Inflammatory macrophage treated with lipopolysaccharide for 1 hour (primary cell): ENCODE data around the gene CLCF1.
A peak's percentile ranks its signal among the peaks of the same experiment; 100 is the strongest.

ENCODE experiments used
- DNase-seq, 2 donors: peaks; one replicate each; pipeline ENCODE4 v3.0.0-alpha.2; 2020 to 2022

The CLCF1 gene

GRCh38 chr11:67395555-67396258 lies 22.3 kb upstream of the CLCF1 start:
- no peak for DNase-seq

DNA sequence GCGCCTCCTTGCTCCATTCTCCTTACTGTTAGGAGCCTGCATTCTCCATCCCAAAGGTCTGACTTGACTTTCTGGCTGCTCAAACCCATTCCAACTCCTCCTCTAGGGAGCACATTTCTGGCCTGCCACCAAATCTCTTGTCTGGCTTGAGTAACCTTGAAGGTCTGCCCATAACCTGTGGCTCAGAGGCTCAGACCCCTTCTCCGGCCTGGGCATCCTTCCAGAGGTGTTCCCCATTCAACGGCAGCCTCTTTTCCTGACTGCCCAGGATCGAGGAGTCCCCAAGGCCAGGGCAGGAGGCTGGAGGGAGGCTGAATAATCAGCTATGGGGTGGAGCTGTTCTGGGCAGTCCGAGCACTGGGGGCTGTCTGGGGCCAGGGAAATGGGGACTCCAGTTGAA lies 20.6 kb upstream of the CLCF1 start:
- no peak for DNase-seq

DNA sequence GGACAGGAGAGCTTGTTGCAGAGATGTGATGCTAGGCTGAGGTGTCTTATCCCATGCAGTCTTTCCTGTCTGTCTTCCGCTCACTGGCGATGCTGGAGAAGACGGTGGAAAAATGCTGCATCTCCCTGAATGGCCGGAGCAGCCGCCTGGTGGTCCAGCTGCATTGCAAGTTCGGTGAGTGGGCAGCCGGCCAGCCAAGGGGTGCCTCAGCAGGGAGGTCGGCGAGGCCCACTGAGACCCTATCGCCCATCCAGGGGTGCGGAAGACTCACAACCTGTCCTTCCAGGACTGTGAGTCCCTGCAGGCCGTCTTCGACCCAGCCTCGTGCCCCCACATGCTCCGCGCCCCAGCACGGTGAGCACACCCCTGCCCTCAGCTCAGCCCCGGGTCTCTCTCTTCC lies 20.0 kb upstream of the CLCF1 start:
- no peak for DNase-seq

DNA sequence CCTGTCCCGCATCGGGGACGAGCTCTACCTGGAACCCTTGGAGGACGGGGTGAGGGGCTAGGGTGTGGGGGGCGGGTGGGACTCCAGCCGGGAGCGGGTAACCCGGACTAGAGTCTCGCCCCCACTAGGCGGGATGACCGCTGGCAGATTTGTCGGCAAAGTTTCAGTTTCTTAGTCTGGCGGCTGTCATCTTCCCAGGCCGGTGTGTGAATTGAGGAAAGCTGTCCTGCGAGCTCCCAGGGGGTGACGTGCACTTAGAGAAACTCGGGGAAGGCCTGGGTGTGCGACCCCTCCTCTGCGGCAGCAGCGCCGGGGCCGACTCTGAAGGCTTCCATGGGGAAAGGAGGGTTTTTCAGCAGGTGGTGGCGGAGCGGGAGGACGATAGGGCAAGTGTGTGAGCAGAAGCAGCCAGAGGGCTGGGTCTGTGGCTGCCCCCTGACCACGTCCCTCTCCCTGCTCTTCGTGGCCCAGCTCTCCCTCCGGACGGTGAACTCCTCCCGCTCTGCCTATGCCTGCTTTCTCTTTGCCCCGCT lies 18.9 kb upstream of the CLCF1 start:
- DNase-seq: no peak

DNA sequence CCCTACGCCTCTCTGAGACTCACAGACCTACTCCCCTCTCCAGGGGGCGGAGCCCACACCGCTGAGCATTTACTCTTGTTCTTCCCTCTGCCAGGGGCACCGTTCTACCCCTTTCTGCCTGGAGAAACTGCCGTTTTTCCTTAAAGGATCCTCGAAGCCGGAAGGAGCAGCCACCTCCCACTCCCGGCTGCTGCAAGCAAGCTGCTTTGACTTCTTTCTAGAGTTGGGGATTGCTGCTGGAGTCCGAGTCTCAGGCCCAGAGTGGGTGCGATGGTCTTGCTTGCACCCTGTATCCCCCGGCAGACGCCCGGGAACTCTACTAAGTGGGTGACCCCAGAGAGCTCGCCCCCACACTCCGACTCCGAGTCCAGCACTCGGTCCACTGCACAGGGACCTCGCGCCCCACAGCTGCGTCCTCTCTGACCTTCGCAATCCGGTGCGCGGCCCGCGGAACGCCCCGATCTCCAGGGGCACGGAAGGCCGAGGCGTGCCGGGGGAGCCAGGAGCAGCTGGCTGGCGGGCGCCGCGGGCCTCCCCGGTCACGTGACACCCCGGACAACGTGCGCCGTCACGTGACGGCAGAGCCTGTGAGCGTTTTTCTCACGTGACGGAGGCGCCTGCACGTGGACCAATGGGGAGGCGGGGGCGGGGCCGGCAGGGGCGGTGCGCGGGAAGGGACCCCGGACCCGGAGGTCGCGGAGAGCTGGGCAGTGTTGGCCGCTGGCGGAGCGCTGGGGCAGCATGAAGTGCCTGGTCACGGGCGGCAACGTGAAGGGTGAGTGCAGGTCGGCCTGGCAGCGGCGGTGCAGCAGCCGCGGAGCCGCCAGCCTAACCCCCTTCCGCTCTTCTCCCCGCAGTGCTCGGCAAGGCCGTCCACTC lies 18.1 kb upstream of the CLCF1 start, which contains the start of gene RAD9A:
Gene RAD9A (plus strand): TSS at position 683 of the 879 bp plus-strand sequence. CDS start 59 bp downstream, at position 742.
- peak; percentile 76 to 86 for DNase-seq

- DNase-seq: no peak
Observed at GRCh38 chr11:67390947-67391303, 17.5 kb upstream of the CLCF1 start.

DNA sequence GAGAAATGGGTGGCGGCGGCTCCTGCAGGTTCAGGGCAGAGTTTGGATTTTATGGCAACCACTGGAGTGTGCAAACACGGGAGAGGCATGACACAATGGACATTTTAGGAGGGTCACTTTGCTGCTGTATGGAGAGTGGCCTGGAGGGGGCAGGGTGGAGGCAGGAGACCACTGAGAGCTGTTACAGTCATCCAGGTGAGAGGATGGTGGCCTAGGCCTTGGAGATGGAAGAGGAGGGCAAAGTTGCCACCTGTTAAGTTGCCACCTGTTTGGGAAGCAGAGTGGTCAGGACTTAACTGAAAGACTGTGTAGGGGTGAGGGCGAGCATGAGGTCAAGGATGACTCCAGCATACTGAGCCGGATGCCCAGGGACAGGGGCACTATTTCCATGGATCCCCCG lies 16.1 kb upstream of the CLCF1 start:
- peak in 1 of 2 donors; percentile 48 for DNase-seq

DNA sequence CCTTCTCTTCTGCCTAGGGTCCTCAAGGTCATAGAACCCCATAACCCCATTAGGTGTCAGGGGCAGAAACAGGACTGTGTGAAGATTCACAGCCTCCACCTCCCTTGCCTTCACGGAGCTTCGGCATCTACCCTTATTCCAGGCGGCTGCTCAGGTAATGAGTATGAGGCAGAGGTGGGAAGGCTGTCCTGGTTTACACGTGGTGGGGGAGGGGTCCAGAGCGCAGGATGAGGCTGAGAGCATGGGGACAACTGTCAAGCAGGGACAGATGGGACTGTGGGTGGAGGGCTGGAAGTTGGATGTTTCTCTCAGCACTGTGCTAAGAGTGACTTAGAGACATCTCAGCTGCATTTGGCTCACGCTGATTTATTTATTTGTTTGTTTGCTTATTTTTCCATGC lies 14.1 kb upstream of the CLCF1 start:
- no peak for DNase-seq

DNA sequence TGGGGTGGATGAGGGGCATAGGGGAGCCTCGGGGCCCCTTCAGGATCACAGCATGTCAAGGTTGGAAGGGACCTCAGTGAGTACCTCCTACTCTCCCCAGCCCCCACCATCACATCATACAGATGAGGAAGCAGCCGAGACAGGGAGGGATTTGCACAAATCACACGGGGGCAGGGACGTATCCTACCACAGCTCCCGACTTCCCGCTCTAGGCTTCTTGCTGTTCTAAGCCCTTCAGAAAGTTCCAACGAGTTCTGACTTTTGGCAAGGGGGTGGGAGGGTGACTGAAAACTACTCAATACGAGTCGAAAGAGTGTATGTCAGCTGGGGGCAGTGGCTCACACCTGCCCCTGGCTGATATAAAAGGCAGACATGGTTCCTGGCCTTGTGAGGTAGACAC lies 13.7 kb upstream of the CLCF1 start:
- no peak for DNase-seq

DNA sequence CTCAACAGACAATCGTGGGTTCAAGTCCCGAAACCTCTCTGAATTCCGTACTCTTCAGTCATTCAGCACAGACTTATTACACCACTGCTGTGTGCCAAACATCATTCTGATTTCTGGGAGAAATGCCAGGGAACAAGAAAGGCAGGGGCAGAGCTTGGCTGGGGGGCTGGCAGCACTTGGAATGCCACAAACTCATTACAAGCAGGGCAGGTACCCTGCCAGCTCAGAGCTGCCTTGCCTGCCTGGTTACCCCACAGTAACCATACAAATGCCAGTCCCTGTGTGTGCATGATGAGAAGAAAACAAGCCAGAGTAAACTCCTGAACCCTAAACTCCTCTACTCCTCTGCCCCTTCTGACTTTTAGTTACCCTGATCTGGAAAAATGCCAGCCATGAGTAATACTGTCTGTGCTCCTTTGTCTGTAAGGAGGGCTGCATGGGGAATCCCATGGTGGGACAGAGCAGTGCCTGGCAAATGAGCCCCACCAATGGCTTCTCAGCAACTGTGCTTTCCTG lies 11.5 kb upstream of the CLCF1 start:
- no peak for DNase-seq

DNA sequence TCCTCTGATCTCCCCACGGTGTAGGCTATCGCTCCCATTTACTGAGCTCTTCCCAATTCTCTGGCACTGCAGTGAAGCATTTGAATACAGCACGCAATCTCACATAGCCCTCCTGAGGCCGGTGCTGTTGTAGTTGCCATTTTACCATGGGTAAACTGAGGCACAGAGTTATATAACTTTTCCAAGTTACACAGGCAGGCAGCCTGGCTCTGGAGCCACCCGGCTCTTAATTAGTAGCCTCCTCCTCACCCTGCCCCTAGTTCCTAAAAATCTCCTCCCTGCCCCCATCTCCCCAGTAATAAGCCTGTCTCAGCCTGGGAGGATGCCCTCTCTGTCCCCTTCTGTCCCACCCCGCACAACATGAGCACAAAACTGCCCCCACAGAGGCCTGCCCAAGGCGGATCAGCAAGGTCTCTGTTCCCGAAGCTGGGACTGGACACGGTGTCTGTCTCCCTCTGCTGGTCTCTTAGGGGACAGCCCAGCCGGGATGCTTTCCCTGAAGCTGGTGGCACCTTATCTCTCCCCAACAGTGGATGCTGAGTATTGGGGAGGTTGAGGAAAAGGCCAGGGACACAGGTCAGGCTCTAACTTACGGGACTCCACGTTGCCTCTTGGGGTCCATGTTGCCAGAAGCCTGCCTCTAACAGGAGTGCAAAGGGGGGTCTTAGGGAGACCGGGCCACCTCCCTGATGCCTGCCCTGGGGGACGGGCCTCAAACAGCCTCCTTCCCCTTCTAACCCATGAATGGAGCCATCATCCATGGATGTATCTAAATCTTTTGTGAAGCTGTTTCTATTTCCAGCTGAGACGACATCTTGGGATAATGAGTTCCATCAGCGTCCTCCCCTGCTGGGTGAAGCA lies 9.1 kb upstream of the CLCF1 start:
- peak; percentile 62 to 93 for DNase-seq

- DNase-seq: peak; percentile 71 to 72
Observed at GRCh38 chr11:67381244-67381972, 8.0 kb upstream of the CLCF1 start.

GRCh38 chr11:67379061-67380058 lies 6.0 kb upstream of the CLCF1 start:
- peak in 1 of 2 donors; percentile 70 for DNase-seq

- DNase-seq: no peak
Observed at GRCh38 chr11:67378544-67378943, 5.1 kb upstream of the CLCF1 start.

- no peak for DNase-seq
Observed at GRCh38 chr11:67376873-67377808, 3.7 kb upstream of the CLCF1 start.

DNA sequence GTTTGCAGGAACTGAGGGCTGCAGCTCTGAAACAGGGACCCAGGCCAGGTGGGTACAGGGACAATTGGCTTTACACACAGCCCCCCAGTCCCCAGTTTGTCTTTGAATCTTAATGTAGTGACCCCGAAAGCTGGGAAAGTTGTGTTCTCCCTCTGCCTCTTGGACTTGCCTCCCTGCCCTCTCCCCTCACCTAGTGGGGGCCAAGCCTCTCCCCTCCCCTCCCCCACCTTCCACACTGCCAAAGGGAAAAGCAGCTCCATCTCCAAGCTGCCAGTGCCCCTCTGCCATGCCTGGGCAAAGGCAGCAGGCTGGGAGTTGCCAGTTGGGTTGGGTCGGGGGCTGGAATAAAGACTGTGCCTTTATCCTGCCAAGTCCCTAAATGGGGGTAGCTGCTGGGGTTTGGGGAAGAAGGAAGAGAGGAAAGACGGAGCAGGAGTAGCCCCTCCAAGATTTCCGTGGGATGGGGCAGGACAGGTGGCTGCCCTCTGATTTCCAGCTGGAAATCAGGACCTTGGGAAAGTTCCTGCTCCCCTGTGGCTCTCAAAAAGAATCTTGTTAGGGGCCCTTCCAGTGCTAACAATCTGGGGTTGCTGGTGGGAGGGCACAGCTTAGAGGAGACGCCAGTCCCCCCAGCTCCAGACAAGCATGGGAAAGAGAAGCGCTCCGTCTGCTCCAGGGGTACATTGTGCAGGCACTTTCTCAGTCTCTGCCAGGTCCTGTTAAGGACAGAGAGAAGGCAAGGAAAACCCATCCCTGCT lies 2.8 kb upstream of the CLCF1 start:
- no peak for DNase-seq

- DNase-seq: no peak
Observed at GRCh38 chr11:67375320-67376055, 2.1 kb upstream of the CLCF1 start.
